H7 (cell line): ENCODE results near the gene CS. TPM values are rescaled to one million over a fixed set of nuclear protein-coding genes. Genes with fewer than 3 reads are reported as not detected.
A peak's percentile ranks its signal among the peaks of the same experiment; 100 is the strongest.
"Not testable (repeated sequence)": the region's sequence is repeated elsewhere in the genome, so short reads cannot be mapped to it uniquely, and the experiment has no call there.

Experiments used
- DNase-seq: peaks from one replicate; pipeline ENCODE4 v3.0.0; 2012
- H3K27me3 ChIP-seq: 2 replicates; pipeline ENCODE4 v1.6.0; 2011; ENCODE audit warnings: mild to moderate bottlenecking, low read length; ENCODE audit not compliant: control insufficient read depth, insufficient read depth
- H3K36me3 ChIP-seq: replicated peaks from 2 replicates; pipeline ENCODE4 v1.5.1; 2011; ENCODE audit warnings: low read length; ENCODE audit not compliant: control insufficient read depth, insufficient read depth
- H3K4me3 ChIP-seq: 2 replicates; pipeline ENCODE4 v1.5.1; 2011; ENCODE audit warnings: low read depth, mild to moderate bottlenecking, control low read depth, low read length, moderate library complexity; ENCODE audit not compliant: insufficient read depth
- total RNA-seq: library from RNA; depleted of rRNA; stranded (reverse); fragments of >200 nt; shearing (Covaris generic); gene quantifications from 2 replicates; pipeline ENCODE4 v1.2.3, GENCODE V29; 2014

CS gene
- total RNA-seq, 1 experiment from 2014 or later: 179 TPM

DNA sequence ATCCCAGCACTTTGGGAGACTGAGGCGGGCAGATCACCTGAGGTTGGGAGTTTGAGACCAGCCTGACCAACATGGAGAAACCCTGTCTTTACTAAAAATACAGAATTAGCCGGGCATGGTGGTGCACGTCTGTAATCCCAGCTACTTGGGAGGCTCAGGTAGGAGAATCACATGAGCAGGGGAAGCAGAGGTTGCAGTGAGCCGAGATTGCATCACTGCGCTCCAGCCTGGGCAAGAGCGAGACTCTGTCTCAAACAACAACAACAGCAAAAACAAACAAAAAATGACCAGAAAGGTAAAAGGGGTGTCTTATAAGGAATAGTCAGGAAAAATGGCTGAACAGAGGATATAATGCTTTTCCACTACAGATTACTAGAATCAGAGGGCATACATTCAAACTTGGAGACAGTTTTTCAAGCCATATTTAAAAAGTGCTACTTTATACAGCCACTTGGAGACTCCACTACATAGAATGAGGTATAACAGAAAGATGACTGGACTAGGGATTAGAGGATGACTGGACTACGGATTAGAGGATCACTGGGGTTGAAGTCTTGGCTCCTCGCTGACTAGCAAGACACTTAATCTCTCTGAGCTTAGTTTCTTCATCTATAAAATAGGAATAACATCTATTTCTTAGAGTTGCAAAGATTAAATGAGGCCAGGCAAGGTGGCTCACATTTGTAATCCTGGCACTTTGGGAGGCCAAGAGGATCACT lies 4.9 kb upstream of the CS start:
- DNase-seq: no peak
- H3K4me3 ChIP-seq: no peak overlapping the region
- H3K36me3 ChIP-seq: peaks cover 11% of the 10 kb centered on the region
- H3K27me3 ChIP-seq: no peaks in the 10 kb centered on the region

DNA sequence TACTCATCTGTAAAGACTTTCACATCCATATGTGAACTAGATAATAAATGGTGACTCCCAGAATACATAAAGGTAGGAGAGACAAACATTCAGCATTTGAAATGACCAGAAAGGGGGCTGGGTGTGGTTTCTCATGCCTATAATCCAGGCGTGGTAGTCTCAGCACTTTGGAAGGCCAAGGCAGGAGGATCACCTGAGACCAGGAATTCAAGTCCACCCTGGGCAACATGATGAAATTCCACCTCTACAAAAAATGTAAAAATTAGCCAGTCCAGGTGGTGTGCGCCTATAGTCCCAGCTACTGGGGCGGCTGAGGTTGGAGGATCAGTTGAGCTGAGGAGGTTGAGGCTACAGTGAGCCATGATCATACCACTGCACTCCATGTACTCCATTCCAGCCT lies 4.1 kb upstream of the CS start:
- Histone ChIP-seq H3K27me3 (no peaks in the 10 kb centered on the region), H3K4me3 (no peak overlapping the region), H3K36me3 (peaks cover 7% of the 10 kb centered on the region)
- no peak for DNase-seq

DNA sequence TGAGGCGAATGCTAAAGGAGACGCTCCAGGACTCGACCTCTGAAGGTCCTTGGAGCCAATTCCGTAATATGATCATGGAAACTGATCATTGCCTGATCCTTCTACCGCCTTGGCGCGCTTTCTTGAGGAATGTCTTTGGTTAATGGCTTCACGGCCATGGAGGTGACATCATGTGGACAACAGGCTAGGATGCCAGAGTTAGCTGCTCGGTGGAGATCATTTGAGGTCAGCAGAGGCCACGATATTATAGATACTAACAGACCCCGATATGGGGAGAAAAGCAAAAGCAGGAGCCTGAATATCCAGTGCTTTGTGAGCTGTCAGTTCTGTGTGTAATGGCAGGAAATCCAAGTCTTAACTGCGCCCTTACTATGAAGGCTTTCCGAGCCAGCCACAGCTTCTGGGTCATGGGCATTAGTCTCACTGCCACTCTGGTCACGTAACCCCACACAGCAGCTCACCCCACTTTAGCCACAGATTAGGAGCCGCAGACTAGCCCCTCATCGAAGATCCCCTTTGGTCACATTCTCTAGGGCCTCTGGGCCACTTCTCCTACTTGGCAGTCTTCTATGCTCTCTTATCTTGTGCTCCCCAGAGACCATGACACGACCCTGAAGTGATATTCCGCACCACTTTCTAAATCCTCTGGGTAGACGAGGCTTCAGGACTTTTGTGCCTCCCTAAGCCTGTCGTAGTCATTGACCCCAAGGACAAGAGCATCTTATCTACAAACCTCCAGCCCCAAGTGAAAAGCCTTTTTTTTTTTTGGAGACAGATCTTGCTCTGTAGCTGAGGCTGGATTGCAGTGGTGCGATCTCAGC lies 724 bp upstream of the CS start:
- Histone ChIP-seq H3K27me3 (no peaks in the 10 kb centered on the region), H3K36me3 (peaks cover 6% of the 10 kb centered on the region), H3K4me3 (peak overlapping the region; percentile 46)
- no peak for DNase-seq

DNA sequence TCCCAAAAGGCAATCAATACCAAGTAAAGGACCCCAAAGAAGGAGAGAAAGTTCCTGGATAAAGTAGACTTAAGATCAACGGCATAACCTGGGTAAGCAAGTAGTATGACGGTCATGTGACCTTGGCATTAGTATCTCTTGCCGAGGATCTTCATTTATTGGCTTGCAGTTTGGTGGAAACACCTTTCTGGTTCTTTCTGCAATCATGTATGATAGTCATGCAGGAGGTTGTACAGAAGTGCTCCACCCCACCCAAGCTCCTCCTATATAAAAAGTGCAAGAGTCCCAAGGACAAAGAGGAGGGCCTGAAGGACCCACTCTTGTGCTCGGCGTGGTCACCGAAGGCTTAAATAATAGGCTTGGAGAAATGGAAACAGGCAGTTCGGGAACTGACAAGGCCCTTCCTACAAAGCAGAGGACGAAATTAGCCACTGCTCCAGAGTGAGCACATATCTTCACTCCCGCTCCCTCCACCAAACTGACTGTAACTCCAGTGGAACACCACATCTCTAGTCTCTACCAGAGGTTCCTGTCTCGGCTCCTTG lies 750 bp downstream of the CS start:
- Histone ChIP-seq H3K4me3 (peak overlapping the region; percentile 89), H3K36me3 (peaks cover 4% of the 10 kb centered on the region), H3K27me3 (no peaks in the 10 kb centered on the region)
- no peak for DNase-seq

DNA sequence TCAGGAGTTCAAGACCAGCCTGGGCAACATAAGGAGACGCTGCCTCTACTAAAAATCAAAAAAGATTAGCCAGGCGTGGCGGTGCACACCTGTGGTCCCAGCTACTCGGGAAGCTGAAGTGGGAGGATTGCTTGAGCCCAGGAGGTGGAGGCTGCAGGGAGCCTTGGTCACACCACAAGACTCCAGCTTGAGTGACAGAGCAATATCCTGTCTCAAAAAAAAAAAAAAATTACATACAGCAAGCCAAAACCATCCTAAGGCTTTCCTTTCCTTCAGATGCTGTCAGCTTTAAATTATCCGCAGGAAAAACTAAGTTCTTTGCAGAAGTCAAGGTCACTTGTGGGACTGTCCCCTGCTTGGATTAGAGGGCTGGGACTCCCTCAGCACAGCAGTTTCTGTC lies 1.3 kb downstream of the CS start:
- peaks cover 2% of the 10 kb centered on the region for H3K36me3 ChIP-seq
- no peaks in the 10 kb centered on the region for H3K27me3 ChIP-seq
- DNase-seq: no peak
- peak overlapping the region; percentile 89; the same call in 1 of the 2 replicates for H3K4me3 ChIP-seq

DNA sequence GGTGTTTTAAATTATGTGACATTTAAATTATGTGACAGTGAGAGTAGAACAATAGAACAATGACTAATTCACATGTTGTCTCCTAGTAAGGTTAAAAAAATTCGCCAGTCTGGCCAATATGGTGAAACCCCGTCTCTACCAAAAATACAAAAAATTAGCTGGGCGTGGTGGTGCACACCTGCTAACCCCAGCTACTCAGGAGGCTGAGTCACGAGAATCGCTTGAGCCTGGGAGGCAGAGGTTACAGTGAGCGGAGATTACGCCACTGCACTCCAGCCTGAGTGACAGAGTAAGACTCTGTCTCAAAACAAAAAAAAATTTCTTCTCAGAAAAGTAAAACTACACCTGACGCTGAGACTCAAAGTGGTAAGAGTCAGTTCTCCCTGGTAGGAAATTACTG lies 2.7 kb downstream of the CS start:
- no peak overlapping the region for H3K4me3 ChIP-seq

DNA sequence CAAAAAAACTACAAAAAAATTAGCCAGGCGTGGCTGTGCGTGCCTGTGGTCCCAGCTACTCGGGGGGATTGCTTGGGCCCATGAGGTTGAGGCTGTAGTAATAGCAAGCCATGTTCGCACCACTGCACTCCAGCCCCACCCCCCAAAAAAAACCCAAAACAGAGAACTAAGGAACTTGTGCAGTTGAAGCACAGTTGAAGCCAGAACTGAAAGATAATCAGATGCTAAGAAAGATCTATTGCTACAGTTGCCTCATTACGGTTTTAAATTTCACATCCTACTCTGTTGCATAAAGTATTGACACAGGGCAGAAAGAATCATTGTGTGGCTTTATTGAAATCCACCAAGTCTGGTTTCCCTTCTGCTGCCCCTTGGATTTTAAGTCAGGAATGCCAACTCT lies 3.8 kb downstream of the CS start:
- Histone ChIP-seq H3K27me3 (no peaks in the 10 kb centered on the region), H3K36me3 (peaks cover 6% of the 10 kb centered on the region), H3K4me3 (no peak overlapping the region)
- DNase-seq: no peak

More for the DNA sequence above, 2.7 kb downstream of the CS start:
- no peak for DNase-seq
- H3K27me3 ChIP-seq: no peaks in the 10 kb centered on the region
- peaks cover 2% of the 10 kb centered on the region for H3K36me3 ChIP-seq

DNA sequence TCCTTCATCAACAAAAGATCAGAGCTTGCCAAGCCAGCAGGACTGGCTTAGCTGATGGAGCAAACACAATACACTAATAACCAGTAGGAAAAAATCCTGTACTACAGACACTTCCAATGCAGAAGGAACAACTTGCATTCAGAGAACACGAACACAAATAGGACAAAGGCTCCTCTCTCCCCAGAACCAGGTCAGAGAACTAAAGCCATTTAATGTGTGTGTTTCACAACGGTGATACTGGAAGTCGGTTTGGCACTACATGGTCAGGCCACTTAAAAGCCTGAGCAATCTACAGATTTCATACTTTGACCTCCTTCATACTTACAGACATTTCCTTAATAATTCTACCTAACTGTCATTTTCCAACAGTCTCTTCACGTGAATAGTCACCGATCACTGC lies 6.3 kb downstream of the CS start:
- no peaks in the 10 kb centered on the region for H3K27me3 ChIP-seq
- DNase-seq: no peak
- no peak overlapping the region for H3K4me3 ChIP-seq
- H3K36me3 ChIP-seq: peaks cover 8% of the 10 kb centered on the region

DNA sequence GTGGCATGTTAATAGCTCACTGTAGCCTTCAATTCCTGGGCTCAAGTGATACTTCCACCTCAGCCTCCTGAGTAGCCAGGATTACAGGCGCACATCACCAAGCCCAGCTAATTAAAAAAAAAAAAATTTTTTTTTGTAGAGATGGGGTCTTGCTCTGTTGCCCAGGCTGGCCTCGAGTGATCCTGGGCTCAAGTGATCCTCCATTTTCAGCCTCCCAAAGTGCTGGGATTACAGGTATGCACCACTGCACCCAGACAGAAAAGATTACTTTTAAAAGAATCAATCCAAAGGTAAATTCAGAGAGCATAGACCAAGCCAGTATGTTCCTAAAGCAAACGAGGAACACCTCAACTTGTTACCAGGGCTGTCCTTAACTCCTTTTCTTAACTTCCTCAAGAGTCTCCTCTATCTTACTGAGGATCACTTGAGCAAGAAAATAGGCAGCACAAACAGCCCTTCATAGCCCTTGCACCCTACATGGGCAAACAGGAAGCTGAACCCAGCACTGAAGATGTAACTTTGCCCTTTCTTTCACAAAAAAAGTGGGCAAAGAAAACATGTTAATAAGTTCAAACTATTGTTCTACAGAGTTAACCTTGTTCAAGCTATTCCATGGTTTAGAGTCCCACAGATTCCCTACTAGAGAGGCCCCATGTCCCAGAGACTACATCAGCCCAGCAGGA lies 11.3 kb downstream of the CS start:
- Histone ChIP-seq H3K4me3 (no peak overlapping the region), H3K27me3 (no peaks in the 10 kb centered on the region), H3K36me3 (peaks cover 13% of the 10 kb centered on the region)
- DNase-seq: no peak

DNA sequence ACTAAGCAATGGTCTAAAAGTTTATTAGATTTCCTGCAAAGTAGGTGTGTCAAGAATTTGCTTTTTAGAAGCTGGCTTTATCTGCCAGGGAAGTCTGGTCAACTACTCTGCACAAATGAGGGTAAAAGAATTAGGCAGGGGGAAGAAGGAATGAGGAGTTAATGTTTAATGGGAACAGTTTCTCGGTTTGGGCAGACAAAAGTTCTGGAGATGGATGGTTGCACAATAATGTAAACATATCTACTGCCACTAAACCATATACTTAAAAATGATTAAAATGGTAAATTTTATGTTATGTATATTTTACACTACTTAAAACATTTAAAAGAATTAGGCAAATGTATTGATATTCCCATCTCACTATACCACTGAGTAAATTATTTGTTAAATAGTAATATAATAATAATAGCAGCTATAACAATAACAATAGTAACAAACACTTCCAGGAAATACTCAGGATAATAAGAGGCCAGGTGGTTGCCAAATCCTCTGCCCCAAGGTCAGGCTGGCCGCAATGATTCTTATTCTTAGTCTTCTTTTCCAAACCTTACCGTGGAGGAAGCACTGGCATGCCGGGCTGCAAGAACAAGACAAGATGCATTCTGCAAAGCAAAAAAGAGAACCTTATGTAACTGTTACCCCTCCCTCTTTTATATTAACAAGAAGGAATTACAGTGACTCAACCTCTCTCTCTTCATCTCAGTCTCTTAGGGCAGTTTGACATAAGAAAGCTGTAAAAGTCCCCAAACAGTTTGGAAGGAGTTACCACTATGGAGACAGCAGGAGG lies 13.9 kb downstream of the CS start:
- no peak overlapping the region for H3K4me3 ChIP-seq
- H3K36me3 ChIP-seq: peaks cover 23% of the 10 kb centered on the region
- DNase-seq: no peak
- H3K27me3 ChIP-seq: no peaks in the 10 kb centered on the region

DNA sequence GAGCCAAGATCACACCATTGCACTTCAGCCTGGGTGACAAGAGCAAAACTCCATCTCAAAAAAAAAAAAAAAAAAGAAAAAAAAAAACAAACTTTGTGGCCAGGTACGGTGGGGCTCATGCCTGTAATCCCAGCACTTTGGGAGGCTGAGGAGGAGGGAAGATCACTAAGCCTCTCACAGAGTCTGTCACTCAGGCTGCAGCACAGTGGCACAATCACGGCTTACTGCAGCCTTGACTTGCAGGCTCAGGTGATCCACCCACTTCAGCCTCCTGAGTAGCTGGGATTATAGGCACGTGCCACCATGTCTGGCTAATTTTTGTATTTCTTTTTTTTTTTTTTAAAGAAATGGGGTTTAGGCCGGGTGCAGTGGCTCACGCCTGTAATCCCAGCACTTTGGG lies 15.9 kb downstream of the CS start:
- not testable (repeated sequence) for H3K27me3 ChIP-seq, H3K4me3 ChIP-seq, DNase-seq
- peaks cover 24% of the 10 kb centered on the region for H3K36me3 ChIP-seq

DNA sequence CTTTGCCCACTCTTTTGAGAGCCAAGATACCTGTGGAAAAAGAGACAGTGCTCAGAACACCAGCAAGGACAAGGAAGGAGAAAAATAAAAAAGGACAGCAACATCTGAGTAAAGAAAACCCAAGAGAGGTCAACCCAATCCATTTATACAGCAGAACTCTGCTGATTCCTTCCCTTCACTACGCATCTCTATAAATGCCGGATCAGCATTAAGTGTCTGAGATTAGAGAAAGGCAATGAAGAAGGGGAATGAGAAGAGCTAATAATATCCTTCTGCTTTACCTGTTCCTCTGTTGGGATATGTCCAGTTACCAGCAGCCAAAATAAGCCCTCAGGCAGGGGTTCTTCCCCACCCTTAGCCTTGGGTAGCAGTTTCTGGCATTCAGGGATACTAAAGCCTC lies 17.6 kb downstream of the CS start:
- no peak overlapping the region for H3K4me3 ChIP-seq
- H3K36me3 ChIP-seq: peaks cover 26% of the 10 kb centered on the region

DNA sequence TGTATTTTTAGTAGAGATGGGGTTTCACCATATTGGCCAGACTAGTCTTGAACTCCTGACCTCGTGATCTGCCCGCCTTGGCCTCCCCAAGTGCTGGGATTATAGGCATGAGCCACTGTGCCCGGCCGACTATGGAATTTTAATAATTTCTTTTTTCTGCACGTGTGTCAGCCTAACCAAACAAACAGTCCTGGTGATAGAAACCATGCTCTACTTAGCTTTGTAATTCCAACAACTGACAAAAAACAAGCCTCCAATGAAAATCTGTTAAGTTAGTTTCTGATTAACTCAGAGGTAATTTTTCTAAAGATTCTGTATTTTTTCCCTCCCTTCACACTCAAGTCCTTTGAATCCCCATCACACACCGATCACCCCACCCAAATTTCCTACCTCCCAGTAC lies 18.1 kb downstream of the CS start:
- Histone ChIP-seq H3K36me3 (peaks cover 26% of the 10 kb centered on the region), H3K27me3 (no peaks in the 10 kb centered on the region), H3K4me3 (no peak overlapping the region)
- no peak for DNase-seq

More for the DNA sequence above, 17.6 kb downstream of the CS start:
- H3K27me3 ChIP-seq: no peaks in the 10 kb centered on the region
- no peak for DNase-seq

DNA sequence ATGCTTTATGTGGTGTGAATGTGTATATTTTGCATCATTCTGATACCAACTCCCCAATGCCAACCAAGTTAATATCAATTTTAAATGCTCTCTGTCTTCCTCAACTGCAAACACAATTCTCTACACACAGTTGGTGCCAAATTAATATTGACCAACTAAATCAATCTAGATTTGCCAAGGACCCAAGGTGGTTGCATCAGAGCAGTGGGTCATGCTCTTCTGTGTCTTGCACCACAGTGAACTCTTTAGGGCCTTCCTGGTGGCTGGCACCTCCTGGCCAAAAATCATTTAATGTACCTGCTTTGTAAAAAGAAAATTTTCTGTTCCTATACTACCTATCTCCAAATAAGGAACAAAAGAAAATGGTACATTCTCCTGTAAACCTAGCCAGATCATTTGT lies 19.3 kb downstream of the CS start:
- no peak for DNase-seq
- H3K4me3 ChIP-seq: no peak overlapping the region
- H3K36me3 ChIP-seq: peaks cover 26% of the 10 kb centered on the region
- H3K27me3 ChIP-seq: no peaks in the 10 kb centered on the region
